RWPE1 (cell line): ENCODE measurements around the gene HAPLN2.

ENCODE experiments used
- CTCF ChIA-PET: fragments of 350-600 bp; sonication (Branson Sonifier 250); formaldehyde crosslinking; extraction: SDS; loops from one replicate; lab custom pipeline; 2021; lab: Yijun Ruan, JAX
- POLR2A ChIA-PET: fragments of 400-600 bp; formaldehyde crosslinking; extraction: SDS; loops from one replicate; lab custom pipeline; 2020; ENCODE audit warnings: antibody characterized with exemption; ENCODE audit not compliant: low non-redundant PET; lab: Yijun Ruan, JAX
- DNase-seq: peaks from one replicate; pipeline ENCODE4 v3.0.0; 2012; ENCODE audit warnings: low spot score
- H3K27ac ChIP-seq: fragments of 450-650 bp; 2 replicates; pipeline ENCODE4 v1.5.1; 2017
- CTCF ChIP-seq: fragments of 450-650 bp; conservative IDR thresholded peaks from 2 replicates; pipeline ENCODE4 v1.5.1; 2017; ENCODE audit warnings: low read depth, mild to moderate bottlenecking

The HAPLN2 gene

GRCh38 chr1:156644146-156644545 lies 24.9 kb downstream of the HAPLN2 start:
- no peak for TF ChIP-seq CTCF
- DNase-seq = no peak
- no peak overlapping the region for H3K27ac ChIP-seq
- CTCF ChIA-PET = interaction anchor here (0.6 to 2.7 kb wide), 2 partner anchors 17 to 27 kb away, joined by 6 to 13 read pairs; no protein-coding TSS in a partner anchor
- POLR2A ChIA-PET = no interaction called here

- DNase-seq = no peak
- no peak overlapping the region for H3K27ac ChIP-seq
- CTCF ChIA-PET = interaction anchor here (2.7 kb wide), 1 partner anchor 17 kb away, joined by 13 read pairs; no protein-coding TSS in a partner anchor
- POLR2A ChIA-PET = no interaction called here
- TF ChIP-seq CTCF = no peak
Measured at GRCh38 chr1:156644640-156645039, 25.4 kb downstream of the HAPLN2 start.

- CTCF ChIA-PET = interaction anchor here (1.1 to 2.7 kb wide), 2 partner anchors 18 to 20 kb away, joined by 3 to 13 read pairs; no protein-coding TSS in a partner anchor
- POLR2A ChIA-PET = no interaction called here
- no peak for TF ChIP-seq CTCF
- no peak for DNase-seq
- H3K27ac ChIP-seq = no peak overlapping the region
Measured at GRCh38 chr1:156645056-156645455, 25.8 kb downstream of the HAPLN2 start.

GRCh38 chr1:156645666-156646065 lies 26.5 kb downstream of the HAPLN2 start:
- TF ChIP-seq CTCF = no peak
- H3K27ac ChIP-seq = no peak overlapping the region
- CTCF ChIA-PET = interaction anchor here (1.1 to 2.7 kb wide), 2 partner anchors 18 to 21 kb away, joined by 3 to 13 read pairs; no protein-coding TSS in a partner anchor
- no peak for DNase-seq
- POLR2A ChIA-PET = no interaction called here

GRCh38 chr1:156646738-156647211 lies 27.6 kb downstream of the HAPLN2 start:
- ChIA-PET POLR2A (no interaction called here), CTCF (no interaction called here)
- TF ChIP-seq CTCF = no peak
- no peak for DNase-seq
- no peak overlapping the region for H3K27ac ChIP-seq

- POLR2A ChIA-PET = no interaction called here
- no peak for DNase-seq
- H3K27ac ChIP-seq = no peak overlapping the region
- CTCF ChIA-PET = interaction anchor here (0.8 kb wide), 1 partner anchor 8 kb away, joined by 3 read pairs; no protein-coding TSS in a partner anchor
- TF ChIP-seq CTCF = no peak
Measured at GRCh38 chr1:156647351-156647750, 28.1 kb downstream of the HAPLN2 start.
